BE2C (cell line): ENCODE data around the gene MMP27.
"Not testable (repeated sequence)": the region's sequence is repeated elsewhere in the genome, so short reads cannot be mapped to it uniquely, and the experiment has no call there.

Source experiments
- DNase-seq: peaks from one replicate; pipeline ENCODE4 v3.0.0-alpha.2; 2020
- H3K27me3 ChIP-seq: fragments of 250-450 bp; sonication (Bioruptor Pico); 2 replicates; pipeline ENCODE4 v1.5.1; 2020; ENCODE audit warnings: mild to moderate bottlenecking
- H3K36me3 ChIP-seq: fragments of 250-450 bp; sonication (Bioruptor Pico); 2 replicates; pipeline ENCODE4 v1.5.1; 2020; ENCODE audit warnings: mild to moderate bottlenecking
- H3K4me1 ChIP-seq: fragments of 250-450 bp; sonication (Bioruptor Pico); 2 replicates; pipeline ENCODE4 v1.5.1; 2020
- H3K4me3 ChIP-seq: 2 replicates; pipeline ENCODE4 v1.5.1; 2011; ENCODE audit warnings: low read depth, low read length
- H3K9me3 ChIP-seq: fragments of 250-450 bp; sonication (Bioruptor Pico); 2 replicates; pipeline ENCODE4 v1.5.1; 2020
- CTCF ChIP-seq: IDR thresholded peaks from 2 replicates; pipeline ENCODE4 v1.5.1; 2012; ENCODE audit warnings: mild to moderate bottlenecking, low read depth, low read length

Gene MMP27

GRCh38 chr11:102733232-102733875 lies 27.8 kb upstream of the MMP27 start:
- TF ChIP-seq CTCF: peak; percentile 92
- peak; percentile 73 for DNase-seq
- Histone ChIP-seq H3K4me1 (no peaks in the 10 kb centered on the region), H3K27me3 (no peaks in the 10 kb centered on the region), H3K4me3 (no peak overlapping the region), H3K9me3 (no peaks in the 10 kb centered on the region), H3K36me3 (no peaks in the 10 kb centered on the region)

GRCh38 chr11:102730944-102731343 lies 25.4 kb upstream of the MMP27 start:
- not testable (repeated sequence) for H3K4me1 ChIP-seq, H3K36me3 ChIP-seq, DNase-seq, H3K4me3 ChIP-seq, H3K27me3 ChIP-seq, H3K9me3 ChIP-seq

GRCh38 chr11:102729849-102730815 lies 24.6 kb upstream of the MMP27 start:
- H3K36me3 ChIP-seq: no peaks in the 10 kb centered on the region
- no peak for DNase-seq

GRCh38 chr11:102727890-102728289 lies 22.3 kb upstream of the MMP27 start:
- no peaks in the 10 kb centered on the region for H3K4me1 ChIP-seq
- H3K27me3 ChIP-seq: no peaks in the 10 kb centered on the region
- DNase-seq: no peak
- H3K9me3 ChIP-seq: no peaks in the 10 kb centered on the region
- no peaks in the 10 kb centered on the region for H3K36me3 ChIP-seq
- H3K4me3 ChIP-seq: no peak overlapping the region
- TF ChIP-seq CTCF: no peak

More at GRCh38 chr11:102729849-102730815, 24.6 kb upstream of the MMP27 start:
- Histone ChIP-seq H3K27me3 (no peaks in the 10 kb centered on the region), H3K9me3 (no peaks in the 10 kb centered on the region), H3K4me3 (no peak overlapping the region), H3K4me1 (no peaks in the 10 kb centered on the region)
- TF ChIP-seq CTCF: no peak

- H3K36me3 ChIP-seq: no peaks in the 10 kb centered on the region
- H3K4me3 ChIP-seq: no peak within 1 kb of the TSS
- no peak for DNase-seq
- peaks cover 3% of the 10 kb centered on the region; the same call in 1 of the 2 replicates for H3K27me3 ChIP-seq
- H3K9me3 ChIP-seq: no peaks in the 10 kb centered on the region
- H3K4me1 ChIP-seq: no peaks in the 10 kb centered on the region
- no peak for TF ChIP-seq CTCF
These were observed 19.4 kb upstream of the MMP27 start, which contains the start of gene MMP8 for GRCh38 chr11:102724904-102725500. Gene MMP8, minus strand, starts transcription at chr11:102724954. Its CDS starts 99 bp downstream, at chr11:102724855.

- DNase-seq: no peak
These were observed 17.3 kb upstream of the MMP27 start for GRCh38 chr11:102722821-102723220.

More at GRCh38 chr11:102722821-102723220, 17.3 kb upstream of the MMP27 start:
- H3K4me1 ChIP-seq: no peaks in the 10 kb centered on the region
- peaks cover 3% of the 10 kb centered on the region; the same call in 1 of the 2 replicates for H3K27me3 ChIP-seq
- H3K36me3 ChIP-seq: no peaks in the 10 kb centered on the region
- H3K4me3 ChIP-seq: no peak overlapping the region
- no peak for TF ChIP-seq CTCF
- H3K9me3 ChIP-seq: no peaks in the 10 kb centered on the region
